NB4 (cell line): Measurements from ENCODE around the gene LAD1.

Source experiments
- DNase-seq: peaks from one replicate; pipeline ENCODE4 v3.0.0; 2010; ENCODE audit warnings: low read depth
- H3K4me3 ChIP-seq: one replicate; pipeline ENCODE4 v1.5.1; 2011; ENCODE audit warnings: mild to moderate bottlenecking, low read depth, low read length, moderate library complexity
- CTCF ChIP-seq: IDR thresholded peaks from one replicate; pipeline ENCODE4 v1.5.1; 2012; ENCODE audit warnings: low read depth, low read length
- MAX ChIP-seq: IDR thresholded peaks from 2 replicates; pipeline ENCODE4 v1.6.1; 2011; ENCODE audit warnings: low read depth, low read length
- MYC ChIP-seq: IDR thresholded peaks from 2 replicates; pipeline ENCODE4 v1.6.1; 2011; ENCODE audit warnings: low read depth, low read length
- POLR2A ChIP-seq: IDR thresholded peaks from 2 replicates; pipeline ENCODE4 v1.6.1; 2011; ENCODE audit warnings: mild to moderate bottlenecking; ENCODE audit not compliant: insufficient read length; ENCODE audit errors: extremely low read depth

LAD1 gene

GRCh38 chr1:201399018-201399351, at the start of gene LAD1:
Gene LAD1 (minus strand): TSS chr1:201399324. CDS start chr1:201399306, 18 bp downstream.
- DNase-seq = no peak
- no peak within 1 kb of the TSS for H3K4me3 ChIP-seq
- TF ChIP-seq POLR2A = no peak
- no peak for TF ChIP-seq CTCF
- no peak for TF ChIP-seq MAX
- no peak for TF ChIP-seq MYC

GRCh38 chr1:201447903-201448871, 49.1 kb upstream of the LAD1 start:
- TF ChIP-seq MYC (no peak), MAX (no peak), CTCF (peak; percentile 62), POLR2A (no peak)
- no peak overlapping the region for H3K4me3 ChIP-seq
- peak; percentile 66 for DNase-seq

- TF ChIP-seq MAX (no peak), POLR2A (no peak), MYC (no peak), CTCF (no peak)
- DNase-seq = no peak
- H3K4me3 ChIP-seq = no peak overlapping the region
Observed at GRCh38 chr1:201445310-201445709, 46.2 kb upstream of the LAD1 start.

GRCh38 chr1:201444792-201445191, 45.7 kb upstream of the LAD1 start:
- TF ChIP-seq MAX (no peak), CTCF (no peak), MYC (no peak), POLR2A (no peak)
- peak; percentile 59 for DNase-seq

GRCh38 chr1:201443747-201444146, 44.6 kb upstream of the LAD1 start:
- TF ChIP-seq MYC (no peak), MAX (no peak), POLR2A (no peak), CTCF (no peak)
- H3K4me3 ChIP-seq = no peak overlapping the region
- no peak for DNase-seq

More at GRCh38 chr1:201444792-201445191, 45.7 kb upstream of the LAD1 start:
- H3K4me3 ChIP-seq = no peak overlapping the region
